Measurements from ENCODE around the gene ZNF639.

The ZNF639 gene

DNA sequence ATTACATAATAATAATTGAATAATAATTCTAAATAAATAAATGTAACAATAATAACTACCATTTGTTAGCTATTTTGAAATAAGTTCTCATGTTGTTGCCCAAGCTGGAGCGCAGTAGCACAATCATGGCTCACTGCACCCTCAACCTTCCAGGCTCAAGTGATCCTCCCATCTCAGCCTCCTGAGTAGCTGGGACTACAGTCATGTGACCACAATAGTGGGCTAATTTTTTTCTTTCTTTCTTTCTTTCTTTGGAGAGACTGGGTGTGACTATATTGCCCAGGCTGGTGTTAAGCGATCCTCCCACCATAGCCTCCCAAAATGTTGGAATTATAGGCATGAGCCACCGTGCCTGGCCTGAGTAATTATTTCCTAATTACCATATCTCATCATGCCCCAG lies 41.0 kb upstream of the ZNF639 start:
- no peak for TF ChIP-seq CTCF (conservative IDR thresholded peaks at IDR 0.05; ENCODE audit: low read depth, low read length)
- DNase-seq (ENCODE audit: low read depth), result no peak
- no peak overlapping the region for H3K4me3 ChIP-seq (ENCODE audit: low read length)

- TF ChIP-seq CTCF (conservative IDR thresholded peaks at IDR 0.05; ENCODE audit: low read depth, low read length), result no peak
- H3K4me3 ChIP-seq (ENCODE audit: low read length), result no peak overlapping the region
- no peak for DNase-seq (ENCODE audit: low read depth)
These were observed 36.5 kb upstream of the ZNF639 start for GRCh38 chr3:179286331-179286730.

GRCh38 chr3:179288845-179289244 lies 34.0 kb upstream of the ZNF639 start:
- H3K4me3 ChIP-seq (ENCODE audit: low read length), result no peak overlapping the region
- TF ChIP-seq CTCF (conservative IDR thresholded peaks at IDR 0.05; ENCODE audit: low read depth, low read length), result no peak
- no peak for DNase-seq (ENCODE audit: low read depth)

DNA sequence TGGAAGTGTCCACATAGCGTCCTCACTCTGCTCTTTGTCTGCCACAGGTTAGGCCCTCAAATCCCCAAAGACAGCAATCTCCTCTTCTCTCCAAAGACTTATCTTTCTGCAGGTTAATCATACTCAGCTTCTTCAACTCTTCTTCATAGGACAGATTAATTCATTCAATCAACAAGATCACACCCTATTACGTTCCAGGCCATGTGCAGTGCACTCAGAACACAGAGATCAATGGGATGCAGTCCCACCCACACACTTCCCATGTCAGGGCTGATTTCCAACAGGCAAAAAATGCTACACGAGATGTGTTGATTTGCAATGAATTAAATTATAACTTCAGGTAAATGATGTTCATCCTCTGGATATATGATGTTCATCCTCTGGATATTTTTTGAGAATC lies 33.5 kb upstream of the ZNF639 start:
- DNase-seq (ENCODE audit: low read depth), result no peak
- no peak overlapping the region for H3K4me3 ChIP-seq (ENCODE audit: low read length)
- no peak for TF ChIP-seq CTCF (conservative IDR thresholded peaks at IDR 0.05; ENCODE audit: low read depth, low read length)

GRCh38 chr3:179292450-179292849 lies 30.4 kb upstream of the ZNF639 start:
- no peak for DNase-seq (ENCODE audit: low read depth)
- TF ChIP-seq CTCF (conservative IDR thresholded peaks at IDR 0.05; ENCODE audit: low read depth, low read length), result no peak

GRCh38 chr3:179297971-179298725 lies 24.7 kb upstream of the ZNF639 start:
- no peak for DNase-seq (ENCODE audit: low read depth)
- H3K4me3 ChIP-seq (ENCODE audit: low read length), result no peak overlapping the region
- no peak for TF ChIP-seq CTCF (conservative IDR thresholded peaks at IDR 0.05; ENCODE audit: low read depth, low read length)

More at GRCh38 chr3:179292450-179292849, 30.4 kb upstream of the ZNF639 start:
- no peak overlapping the region for H3K4me3 ChIP-seq (ENCODE audit: low read length)

GRCh38 chr3:179299316-179299715 lies 23.5 kb upstream of the ZNF639 start:
- TF ChIP-seq CTCF (conservative IDR thresholded peaks at IDR 0.05; ENCODE audit: low read depth, low read length), result no peak
- DNase-seq (ENCODE audit: low read depth), result no peak

More at GRCh38 chr3:179299316-179299715, 23.5 kb upstream of the ZNF639 start:
- H3K4me3 ChIP-seq (ENCODE audit: low read length), result no peak overlapping the region

All from retinal pigment epithelial cell (primary cell).